Gastrocnemius medialis (tissue), 4 donors: ENCODE results near the gene NXN. TPM values are rescaled to one million over a fixed set of nuclear protein-coding genes. Genes with fewer than 3 reads are reported as not detected.
A peak's percentile ranks its signal among the peaks of the same experiment; 100 is the strongest.

Experiments used
- ATAC-seq, 2 donors: fragments of 150-250 bp; one replicate each; pipeline ENCODE4 v1.9.1; 2016
- DNase-seq, 2 donors: peaks; one replicate each; pipeline ENCODE4 v3.0.0-alpha.2; 2019
- H3K27ac ChIP-seq, 4 donors: fragments of 200-600 bp; sonication (generic); 1 replicate in 1 of 4; 2 replicates in 3 of 4; pipeline ENCODE4 v1.5.1; 2016 to 2018; ENCODE audit warnings: mild to moderate bottlenecking in 2 of 4, moderate library complexity in 1 of 4
- H3K27me3 ChIP-seq, 3 donors: fragments of 200-600 bp; sonication (generic) in 2 of 3; 1 replicate in 1 of 3; 2 replicates in 2 of 3; pipeline versions ENCODE4 v1.5.1 to v1.6.0; 2016 to 2019; ENCODE audit warnings: mild to moderate bottlenecking in 1 of 3, moderate library complexity in 1 of 3
- H3K36me3 ChIP-seq, 2 donors: fragments of 200-600 bp; sonication (generic) in 1 of 2; one replicate each; pipeline ENCODE4 v1.5.1; 2017 to 2018
- H3K4me1 ChIP-seq, 2 donors: fragments of 200-600 bp; sonication (generic) in 1 of 2; one replicate each; pipeline ENCODE4 v1.5.1; 2016 to 2017; ENCODE audit warnings: mild to moderate bottlenecking in 2 of 2
- H3K4me3 ChIP-seq, 4 donors: fragments of 200-600 bp; sonication (generic) in 3 of 4; 1 replicate in 1 of 4; 2 replicates in 3 of 4; pipeline ENCODE4 v1.5.1; 2016 to 2019; ENCODE audit warnings: mild to moderate bottlenecking in 2 of 4
- H3K9me3 ChIP-seq, 3 donors: fragments of 200-600 bp; sonication (generic) in 2 of 3; 1 replicate in 1 of 3; 2 replicates in 2 of 3; pipeline ENCODE4 v1.5.1; 2016 to 2019
- CTCF ChIP-seq, 5 experiments: fragments of 450-650 bp in 3 of 5; fragments of 200-600 bp in 2 of 5; sonication (generic) in 2 of 5; IDR thresholded peaks in 4 of 5; conservative IDR thresholded peaks in 1 of 5; 1 replicate in 4 of 5; 2 replicates in 1 of 5; pipeline ENCODE4 v1.5.1; 2016 to 2019; ENCODE audit warnings: antibody characterized with exemption in 5 of 5, mild to moderate bottlenecking in 3 of 5, moderate library complexity in 3 of 5
- POLR2A ChIP-seq, 2 donors: fragments of 450-650 bp; IDR thresholded peaks; one replicate each; pipeline ENCODE4 v1.6.1; 2017; ENCODE audit warnings: antibody characterized with exemption in 2 of 2, mild to moderate bottlenecking in 2 of 2, moderate library complexity in 2 of 2
- in situ Hi-C, 4 donors: fragments of 200-750 bp; cut with MboI; loops; one replicate each; pipeline versions ENCODE4 v1.15.0 to v1.8.0; 2017; ENCODE audit warnings: low sequenced_read_pairs in 4 of 4
- intact Hi-C: fragments of 100-400 bp; cut with DNase I; formaldehyde crosslinking; loops from one replicate; pipeline ENCODE4 v1.15.1; 2023; ENCODE audit warnings: low total_unique reads
- total RNA-seq, 4 donors: library from RNA; depleted of rRNA; stranded (reverse); fragments of >200 nt; gene quantifications; one replicate each; pipeline versions ENCODE4 v1.1.0 to v1.2.3, GENCODE V29; 2016

Gene NXN
- total RNA-seq, 4 donors from 2014 or later, result 55.6 to 86.4 (median 62.7) TPM

DNA sequence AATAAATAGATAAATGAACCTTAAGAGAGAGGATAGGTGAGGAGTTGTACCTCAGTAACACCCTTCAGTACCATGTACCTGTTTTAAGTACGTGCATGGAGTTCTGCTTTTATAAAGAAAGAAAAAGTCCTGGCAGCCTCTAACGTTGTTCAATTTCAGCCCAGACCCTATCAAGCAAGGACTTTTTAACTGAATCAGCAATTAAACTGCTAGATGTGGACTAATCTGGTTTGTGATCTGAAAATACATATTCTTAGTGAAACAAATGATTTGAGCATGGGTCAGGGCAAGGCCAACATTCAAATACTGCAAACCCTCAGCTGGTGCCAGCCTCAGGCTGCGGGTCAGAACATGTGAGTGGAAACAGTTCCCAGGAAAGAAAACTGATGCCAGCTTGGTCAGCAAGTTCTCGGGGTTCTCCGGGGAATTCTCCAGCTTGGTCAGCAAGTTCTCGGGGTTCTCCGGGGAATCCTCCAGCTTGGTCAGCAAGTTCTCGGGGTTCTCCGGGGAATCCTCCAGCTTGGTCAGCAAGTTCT is 112.9 kb downstream of the NXN start:
- H3K9me3 ChIP-seq, result no peaks in the 10 kb centered on the region
- TF ChIP-seq CTCF (IDR thresholded peaks at IDR 0.05 in 4 of 5, conservative IDR thresholded peaks at IDR 0.05 in 1 of 5) (no peak), POLR2A (IDR thresholded peaks at IDR 0.05) (no peak)
- peak overlapping the region; percentile 47 to 63 (median 54) for H3K27ac ChIP-seq
- H3K4me1 ChIP-seq, result peaks cover 42 to 46% of the 10 kb centered on the region in 2 donors
- intact Hi-C loops, result no loop called here
- H3K36me3 ChIP-seq, result no peaks in the 10 kb centered on the region
- no peak overlapping the region for H3K4me3 ChIP-seq
- DNase-seq (peak in 1 of 2 donors; percentile 39), ATAC-seq (no peak)
- in situ Hi-C loops, result no loop called here
- H3K27me3 ChIP-seq, result no peaks in the 10 kb centered on the region

DNA sequence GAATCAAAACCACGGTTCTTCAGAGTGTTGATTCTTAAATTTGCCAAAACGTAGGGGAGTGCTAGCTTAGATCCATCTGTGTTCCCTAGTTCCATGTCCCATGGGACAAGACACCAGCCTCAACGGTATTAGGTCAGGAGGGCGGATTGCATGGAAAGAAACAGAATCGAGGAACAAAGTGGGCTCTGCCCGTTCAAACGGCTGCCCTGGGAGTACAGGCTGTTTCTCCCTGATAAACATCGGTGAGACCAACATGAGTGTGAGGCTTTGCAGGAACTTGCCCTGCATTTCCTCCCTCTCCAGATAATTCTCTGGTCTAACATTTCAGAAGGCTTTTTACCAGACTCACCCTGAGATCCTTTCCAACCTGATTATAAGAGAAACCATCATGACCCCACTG is 115.3 kb downstream of the NXN start:
- in situ Hi-C loops, result no loop called here
- ATAC-seq, result no peak
- H3K4me1 ChIP-seq, result peaks cover 42 to 43% of the 10 kb centered on the region in 2 donors

GRCh38 chr17:863880-864279 is 115.7 kb downstream of the NXN start:
- TF ChIP-seq POLR2A (IDR thresholded peaks at IDR 0.05), result no peak
- no peak for TF ChIP-seq CTCF (IDR thresholded peaks at IDR 0.05 in 4 of 5, conservative IDR thresholded peaks at IDR 0.05 in 1 of 5)

More for the DNA sequence above, 115.3 kb downstream of the NXN start:
- intact Hi-C loops, result no loop called here
- Histone ChIP-seq H3K9me3 (no peaks in the 10 kb centered on the region), H3K27ac (peak overlapping the region; percentile 6 to 34 (median 23)), H3K27me3 (no peaks in the 10 kb centered on the region), H3K36me3 (no peaks in the 10 kb centered on the region), H3K4me3 (no peak overlapping the region)
- TF ChIP-seq CTCF (IDR thresholded peaks at IDR 0.05 in 4 of 5, conservative IDR thresholded peaks at IDR 0.05 in 1 of 5), result no peak
- TF ChIP-seq POLR2A (IDR thresholded peaks at IDR 0.05), result no peak
- no peak for DNase-seq

DNA sequence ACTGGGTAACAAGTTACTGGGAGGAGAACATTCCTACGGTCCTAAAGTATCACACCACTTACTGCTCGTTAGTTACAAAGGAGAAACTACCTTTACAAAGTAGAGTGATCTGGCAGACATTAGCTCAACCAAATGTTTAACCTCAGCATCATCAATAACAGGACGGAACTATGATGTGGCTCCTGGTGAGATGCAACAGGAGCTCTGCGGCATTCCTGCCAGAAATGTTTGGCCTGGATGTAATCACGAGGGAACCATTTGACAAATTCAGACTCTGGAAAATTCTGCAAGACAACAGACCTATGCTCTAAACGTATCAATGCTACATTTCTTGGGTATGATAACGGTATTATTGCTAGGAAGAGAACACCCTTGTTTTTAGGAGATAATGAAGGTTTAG is 117.0 kb downstream of the NXN start:
- ATAC-seq (peak in 1 of 2 donors; percentile 28), DNase-seq (no peak)
- Histone ChIP-seq H3K27ac (peak overlapping the region in 3 of 4 donors; percentile 34 to 45 (median 37)), H3K9me3 (no peaks in the 10 kb centered on the region), H3K4me1 (peaks cover 33 to 35% of the 10 kb centered on the region in 2 donors), H3K4me3 (no peak overlapping the region), H3K36me3 (no peaks in the 10 kb centered on the region), H3K27me3 (no peaks in the 10 kb centered on the region)
- intact Hi-C loops, result no loop called here
- TF ChIP-seq POLR2A (IDR thresholded peaks at IDR 0.05), result no peak
- no peak for TF ChIP-seq CTCF (IDR thresholded peaks at IDR 0.05 in 4 of 5, conservative IDR thresholded peaks at IDR 0.05 in 1 of 5)
- in situ Hi-C loops, result no loop called here

More at GRCh38 chr17:863880-864279, 115.7 kb downstream of the NXN start:
- DNase-seq (no peak), ATAC-seq (no peak)
- Histone ChIP-seq H3K4me3 (no peak overlapping the region), H3K27ac (peak overlapping the region in 2 of 4 donors; percentile 6 to 34), H3K4me1 (peaks cover 44% of the 10 kb centered on the region in 2 donors), H3K27me3 (no peaks in the 10 kb centered on the region), H3K9me3 (no peaks in the 10 kb centered on the region), H3K36me3 (no peaks in the 10 kb centered on the region)
- intact Hi-C loops (no loop called here), in situ Hi-C loops (no loop called here)

DNA sequence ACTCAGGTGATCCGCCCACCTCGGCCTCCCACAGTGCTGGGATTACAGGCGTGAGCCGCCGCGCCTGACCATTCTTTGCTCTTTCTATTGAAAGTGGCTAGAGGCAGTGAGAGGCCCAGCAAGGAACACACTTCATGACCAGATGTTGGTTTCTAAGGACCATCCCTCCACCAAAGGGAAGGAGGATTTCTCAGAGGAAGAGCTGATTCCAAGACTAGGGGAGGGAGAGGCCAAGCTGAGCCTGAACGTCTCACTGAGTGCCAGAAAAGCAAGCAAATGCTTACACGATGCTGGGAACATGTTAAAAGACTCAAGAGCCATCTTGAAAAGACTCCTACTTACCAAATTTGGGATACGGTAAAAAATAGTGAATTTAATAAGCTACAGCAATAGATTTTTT is 118.2 kb downstream of the NXN start:
- no peak overlapping the region for H3K4me3 ChIP-seq
- H3K9me3 ChIP-seq, result no peaks in the 10 kb centered on the region
- peaks cover 24 to 26% of the 10 kb centered on the region in 2 donors for H3K4me1 ChIP-seq
- DNase-seq, result no peak
- TF ChIP-seq POLR2A (IDR thresholded peaks at IDR 0.05) (no peak), CTCF (IDR thresholded peaks at IDR 0.05 in 4 of 5, conservative IDR thresholded peaks at IDR 0.05 in 1 of 5) (no peak)
- no peaks in the 10 kb centered on the region for H3K36me3 ChIP-seq
- ATAC-seq, result no peak
- H3K27me3 ChIP-seq, result no peaks in the 10 kb centered on the region
- intact Hi-C loops (no loop called here), in situ Hi-C loops (no loop called here)
- H3K27ac ChIP-seq, result peak overlapping the region; percentile 8 to 52 (median 27)
